Naive B cell (primary cell): ENCODE measurements around the gene DOK7. TPM values are rescaled to one million over a fixed set of nuclear protein-coding genes. Genes with fewer than 3 reads are reported as not detected.

ENCODE experiments used
- ATAC-seq, 2 donors: fragments of 150-1000 bp; cut with Tn5 transposase; 2 replicates each; pipeline ENCODE4 v1.10.0; 2021; ENCODE audit warnings: low read depth in 2 of 2, mild to moderate bottlenecking in 2 of 2, moderate library complexity in 2 of 2
- DNase-seq: peaks from one replicate; pipeline ENCODE4 v3.0.0; 2022
- H3K27ac Mint-ChIP-seq, 6 donors: one replicate each; pipeline ENCODE4 v1.8.0; 2020 to 2022; ENCODE audit warnings: mild to moderate bottlenecking in 6 of 6, mixed read lengths in 6 of 6, moderate library complexity in 5 of 6, inconsistent platforms in 2 of 6
- H3K27me3 Mint-ChIP-seq, 3 donors: one replicate each; pipeline ENCODE4 v1.8.0; 2021 to 2022; ENCODE audit warnings: mixed read lengths in 3 of 3, mild to moderate bottlenecking in 1 of 3
- H3K36me3 Mint-ChIP-seq, 2 donors: one replicate each; pipeline ENCODE4 v1.8.0; 2020 to 2022; ENCODE audit warnings: mixed read lengths in 2 of 2, inconsistent platforms in 1 of 2, mild to moderate bottlenecking in 1 of 2
- H3K4me1 Mint-ChIP-seq, 3 donors: one replicate each; pipeline ENCODE4 v1.8.0; 2020 to 2022; ENCODE audit warnings: mixed read lengths in 3 of 3, inconsistent platforms in 1 of 3, mild to moderate bottlenecking in 1 of 3, moderate library complexity in 1 of 3
- H3K4me3 Mint-ChIP-seq, 8 donors: one replicate each; pipeline ENCODE4 v1.8.0; 2020 to 2022; ENCODE audit warnings: mild to moderate bottlenecking in 8 of 8, mixed read lengths in 8 of 8, moderate library complexity in 8 of 8, inconsistent platforms in 2 of 8
- H3K9me3 Mint-ChIP-seq, 7 donors: one replicate each; pipeline ENCODE4 v1.8.0; 2020 to 2022; ENCODE audit warnings: mixed read lengths in 7 of 7, mild to moderate bottlenecking in 5 of 7, inconsistent platforms in 2 of 7, moderate library complexity in 1 of 7
- polyA plus RNA-seq, 6 donors: library from polyadenylated mRNA; unstranded; fragments of 300-500 nt; fragmentation: Illumina TruSeq; gene quantifications; one replicate each; pipeline ENCODE4 v1.2.3, GENCODE V29; 2021; ENCODE audit warnings: low read depth in 6 of 6

The DOK7 gene
- polyA plus RNA-seq, 6 donors from 2014 or later, result 1.8 to 6.0 (median 4.3) TPM

DNA sequence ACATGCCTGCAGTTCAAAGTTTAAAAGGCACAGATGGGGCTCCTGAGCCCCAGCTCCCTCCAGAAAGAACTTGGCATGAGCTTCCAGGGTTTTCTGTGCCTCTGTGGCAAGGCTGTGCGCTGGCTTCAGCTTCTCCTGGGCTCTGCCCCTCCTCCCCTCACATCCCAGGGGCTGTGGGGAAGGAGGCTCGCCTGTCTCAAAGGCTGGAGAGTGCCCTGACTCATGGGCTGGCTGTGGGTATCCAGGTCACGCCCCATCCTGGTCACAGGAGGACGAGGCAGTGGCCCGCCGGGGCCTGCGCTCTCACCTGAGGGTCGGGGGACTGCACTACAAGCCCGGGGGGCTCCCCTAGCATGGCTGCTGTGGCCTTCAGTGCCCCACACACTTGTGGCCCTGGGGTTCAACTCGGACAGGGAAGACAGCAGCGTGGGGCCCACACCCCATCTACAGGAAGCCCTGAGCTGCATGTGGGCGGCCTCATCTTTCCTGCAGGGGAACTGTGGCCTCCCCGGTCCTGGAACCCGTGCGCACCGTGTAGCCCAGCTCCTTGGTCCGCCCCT, 51.2 kb downstream of the DOK7 start:
- DNase-seq, result no peak
- H3K27me3 Mint-ChIP-seq, result no peaks in the 10 kb centered on the region
- ATAC-seq, result no peak
- H3K9me3 Mint-ChIP-seq, result peaks cover 0 to 6% (median 0%) of the 10 kb centered on the region in 7 donors
- peak overlapping the region in 2 of 6 donors; percentile 41 to 59 for H3K27ac Mint-ChIP-seq
- no peak overlapping the region for H3K4me3 Mint-ChIP-seq
- H3K36me3 Mint-ChIP-seq, result peaks cover 10 to 22% of the 10 kb centered on the region in 2 donors
- peaks cover 0 to 2% (median 0%) of the 10 kb centered on the region in 3 donors for H3K4me1 Mint-ChIP-seq

DNA sequence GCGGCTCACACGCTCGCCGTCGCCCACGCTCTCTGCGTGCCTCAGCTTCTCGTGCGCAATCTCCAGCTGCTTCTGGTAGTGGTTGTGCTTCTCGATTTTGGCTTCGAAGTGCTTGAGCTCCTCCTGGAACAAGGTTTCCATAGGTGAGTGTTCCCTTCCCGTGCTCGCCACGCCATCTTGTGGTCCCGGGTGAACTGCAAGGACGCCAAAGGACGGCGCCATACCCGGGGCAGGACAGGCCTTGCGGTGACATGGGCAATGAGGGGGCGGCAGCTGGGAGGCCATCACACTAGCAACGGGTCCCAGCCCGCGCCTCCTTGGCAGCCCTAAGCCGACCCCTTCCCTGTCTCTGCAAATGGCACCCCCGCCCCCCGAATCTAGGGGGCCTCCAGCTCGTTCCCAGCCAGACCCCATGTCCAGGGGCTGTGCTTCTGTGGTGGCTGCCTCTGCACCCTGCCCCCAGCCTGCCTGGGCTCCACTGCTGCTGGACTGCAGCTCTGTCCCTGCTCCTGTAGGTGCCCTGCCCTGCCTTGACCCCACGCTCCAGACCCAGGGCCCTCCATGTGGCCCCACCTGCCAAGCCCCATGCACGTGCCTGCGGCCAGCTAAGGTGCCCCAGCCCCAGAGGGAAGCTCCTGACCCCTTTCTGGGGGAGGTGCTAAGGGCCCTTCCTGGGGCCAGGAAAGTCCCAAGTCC, 51.8 kb downstream of the DOK7 start:
- no peak for ATAC-seq
- no peak for DNase-seq
- H3K9me3 Mint-ChIP-seq, result peaks cover 0 to 6% (median 0%) of the 10 kb centered on the region in 7 donors
- no peak overlapping the region for H3K27ac Mint-ChIP-seq
- H3K4me3 Mint-ChIP-seq, result peak overlapping the region in 1 of 8 donors; percentile 72
- H3K27me3 Mint-ChIP-seq, result no peaks in the 10 kb centered on the region
- H3K36me3 Mint-ChIP-seq, result peaks cover 10 to 18% of the 10 kb centered on the region in 2 donors
- peaks cover 0 to 2% (median 0%) of the 10 kb centered on the region in 3 donors for H3K4me1 Mint-ChIP-seq

DNA sequence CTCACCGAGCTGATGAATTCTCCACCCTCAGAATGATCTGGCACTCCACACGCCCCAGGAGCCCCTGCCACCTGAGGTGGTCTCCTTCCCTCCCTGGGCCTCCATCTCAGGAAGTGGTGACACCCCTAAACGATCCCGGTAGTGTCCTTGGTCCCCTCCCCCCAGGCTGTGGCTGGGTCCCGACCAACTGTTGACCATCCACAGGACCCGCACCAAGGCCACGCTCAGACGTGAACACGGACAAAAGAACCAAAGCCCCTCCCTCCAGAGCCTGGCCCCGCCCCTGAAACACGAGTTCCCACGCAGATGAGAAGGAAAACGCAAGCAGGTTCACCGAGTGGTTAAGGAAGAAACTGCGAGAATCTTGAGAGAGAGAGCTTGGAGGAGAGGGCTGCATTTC, 52.5 kb downstream of the DOK7 start:
- Mint-ChIP-seq H3K36me3 (peaks cover 10 to 17% of the 10 kb centered on the region in 2 donors), H3K9me3 (peaks cover 0 to 6% (median 0%) of the 10 kb centered on the region in 7 donors), H3K4me1 (peaks cover 0 to 2% (median 0%) of the 10 kb centered on the region in 3 donors), H3K27me3 (no peaks in the 10 kb centered on the region), H3K4me3 (no peak overlapping the region), H3K27ac (peak overlapping the region in 3 of 6 donors; percentile 26 to 69 (median 57))
- no peak for DNase-seq
- ATAC-seq, result no peak

DNA sequence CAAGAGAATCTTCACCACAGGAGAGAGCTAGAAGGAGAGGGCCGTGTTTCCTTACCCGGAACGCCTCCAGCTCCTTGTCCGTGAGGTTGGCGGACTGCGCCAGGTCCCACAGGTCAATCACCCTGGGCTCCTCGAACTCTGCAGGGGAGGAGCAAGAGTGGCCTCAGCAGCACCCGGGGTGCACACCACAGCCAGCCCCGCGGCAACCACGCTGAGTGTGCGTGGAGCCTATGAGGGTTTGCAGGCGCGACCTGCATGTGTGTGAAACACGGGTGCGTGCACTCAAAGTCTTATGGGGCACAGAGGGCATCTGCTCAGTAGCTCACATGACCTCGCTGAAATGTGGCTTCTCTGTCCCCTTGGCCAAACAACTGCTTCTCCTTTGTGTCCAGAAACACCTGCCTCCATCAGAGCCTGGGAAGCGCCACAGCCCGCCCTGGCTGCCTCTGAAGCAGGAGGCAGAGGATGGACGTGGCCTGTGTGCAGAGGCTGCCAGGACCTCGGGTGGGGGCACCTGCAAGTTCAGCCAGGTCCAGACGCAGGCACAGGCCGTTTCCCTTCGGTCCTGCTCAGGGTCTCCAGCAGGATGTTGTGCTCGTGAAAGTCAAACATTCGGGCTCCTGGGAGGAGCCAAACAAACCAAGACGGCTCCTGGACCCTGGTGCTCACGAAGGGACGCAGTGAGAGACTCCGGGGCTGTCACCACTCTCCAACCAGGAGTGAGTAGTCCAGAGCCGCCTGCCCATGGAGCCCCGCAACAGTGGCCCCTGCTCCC, 53.1 kb downstream of the DOK7 start:
- H3K9me3 Mint-ChIP-seq, result peaks cover 0 to 4% (median 0%) of the 10 kb centered on the region in 7 donors
- H3K4me1 Mint-ChIP-seq, result peaks cover 0 to 1% (median 0%) of the 10 kb centered on the region in 3 donors
- no peaks in the 10 kb centered on the region for H3K27me3 Mint-ChIP-seq
- no peak for DNase-seq
- H3K4me3 Mint-ChIP-seq, result no peak overlapping the region
- no peak for ATAC-seq
- H3K36me3 Mint-ChIP-seq, result peaks cover 10 to 11% of the 10 kb centered on the region in 2 donors
- peak overlapping the region in 1 of 6 donors; percentile 30 for H3K27ac Mint-ChIP-seq

DNA sequence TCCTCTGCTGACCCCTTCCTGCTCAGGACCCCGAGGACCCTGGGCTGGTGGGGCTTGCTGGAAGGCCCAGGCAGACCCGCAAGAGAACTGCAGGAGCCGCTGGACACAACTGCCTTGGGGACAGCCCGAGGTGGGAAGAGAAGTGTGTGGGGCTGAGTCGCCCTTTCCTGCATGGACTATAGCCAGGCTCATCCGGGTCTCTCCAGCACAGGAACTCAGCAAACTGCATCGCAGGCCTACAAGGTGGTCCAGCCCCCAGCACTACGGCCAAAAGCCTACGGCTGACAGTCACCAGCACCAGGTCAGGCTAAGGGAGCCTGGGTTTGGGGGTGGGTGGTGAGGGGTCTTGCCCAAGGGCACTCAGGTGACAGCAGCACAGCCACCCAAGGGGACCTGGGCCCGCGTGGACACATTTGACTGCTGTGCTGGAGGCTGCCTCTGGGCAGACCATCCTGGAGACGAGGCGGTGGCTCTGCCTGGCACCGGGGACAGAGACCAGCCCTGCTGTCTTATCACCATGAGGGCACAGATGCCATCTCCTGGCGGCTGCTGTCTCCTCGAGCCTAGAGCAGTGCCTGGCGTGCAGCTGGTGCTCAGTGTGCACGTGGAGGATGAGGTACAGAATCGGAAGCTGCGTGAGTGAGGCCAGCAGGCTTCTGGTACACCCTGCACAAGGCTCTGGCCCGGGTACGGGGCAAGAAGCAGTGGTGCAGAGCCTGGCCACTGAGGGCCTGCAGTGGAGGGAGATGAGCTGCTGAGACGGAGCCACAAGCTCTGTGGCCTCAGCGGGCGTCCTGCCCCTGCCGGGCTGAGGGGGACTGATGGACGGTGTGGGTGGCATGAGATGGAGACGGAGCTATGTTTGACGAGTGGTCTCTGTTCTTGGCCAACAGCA, 54.0 kb downstream of the DOK7 start:
- ATAC-seq (no peak), DNase-seq (no peak)
- peaks cover 8 to 10% of the 10 kb centered on the region in 2 donors for H3K36me3 Mint-ChIP-seq
- no peak overlapping the region for H3K27ac Mint-ChIP-seq
- H3K4me3 Mint-ChIP-seq, result no peak overlapping the region
- H3K27me3 Mint-ChIP-seq, result no peaks in the 10 kb centered on the region
- peaks cover 0 to 4% (median 0%) of the 10 kb centered on the region in 7 donors for H3K9me3 Mint-ChIP-seq
- H3K4me1 Mint-ChIP-seq, result peaks cover 0 to 3% (median 0%) of the 10 kb centered on the region in 3 donors

DNA sequence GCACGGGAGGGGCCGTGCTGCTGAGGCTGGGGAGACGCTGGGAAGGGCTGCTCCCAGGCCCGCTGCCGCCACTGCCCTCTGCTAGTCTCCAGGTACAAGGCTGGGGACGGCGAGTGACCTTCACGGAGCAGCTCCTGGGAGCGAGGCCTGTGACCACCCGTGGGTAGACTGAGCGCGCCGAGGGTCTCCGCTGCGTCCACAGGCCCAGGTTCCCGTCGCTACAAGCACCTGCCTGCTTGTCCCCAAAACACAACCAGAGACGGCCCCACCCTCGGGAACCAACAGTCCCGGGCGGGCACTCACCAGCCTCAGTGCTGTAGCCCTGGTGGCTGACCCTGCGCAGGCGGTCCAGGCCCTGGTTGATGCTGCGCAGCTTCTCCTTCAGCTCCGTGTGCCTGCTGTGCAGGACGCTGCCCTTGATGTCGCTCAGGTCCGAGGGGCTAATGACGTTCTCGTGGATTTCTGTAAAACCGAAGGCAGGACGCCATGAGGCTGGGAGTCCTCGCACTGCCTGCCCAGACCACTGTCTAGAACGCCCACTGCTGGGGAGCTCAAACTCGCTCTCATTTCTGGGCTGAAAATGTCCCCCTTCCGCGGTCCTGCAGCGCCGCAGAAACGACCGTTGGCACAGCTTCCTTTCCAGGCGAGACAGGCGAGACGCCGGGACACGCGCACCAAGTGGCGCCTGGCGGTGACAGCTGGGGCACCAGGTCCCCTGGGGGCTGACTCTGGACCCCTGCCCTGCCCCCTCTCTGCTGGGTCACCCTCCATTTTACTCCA, 54.8 kb downstream of the DOK7 start:
- Mint-ChIP-seq H3K9me3 (peaks cover 0 to 3% (median 0%) of the 10 kb centered on the region in 7 donors), H3K4me3 (no peak overlapping the region), H3K4me1 (peaks cover 0 to 3% (median 0%) of the 10 kb centered on the region in 3 donors), H3K27ac (no peak overlapping the region), H3K36me3 (peaks cover 2 to 3% of the 10 kb centered on the region in 2 donors), H3K27me3 (no peaks in the 10 kb centered on the region)
- ATAC-seq (no peak), DNase-seq (no peak)

DNA sequence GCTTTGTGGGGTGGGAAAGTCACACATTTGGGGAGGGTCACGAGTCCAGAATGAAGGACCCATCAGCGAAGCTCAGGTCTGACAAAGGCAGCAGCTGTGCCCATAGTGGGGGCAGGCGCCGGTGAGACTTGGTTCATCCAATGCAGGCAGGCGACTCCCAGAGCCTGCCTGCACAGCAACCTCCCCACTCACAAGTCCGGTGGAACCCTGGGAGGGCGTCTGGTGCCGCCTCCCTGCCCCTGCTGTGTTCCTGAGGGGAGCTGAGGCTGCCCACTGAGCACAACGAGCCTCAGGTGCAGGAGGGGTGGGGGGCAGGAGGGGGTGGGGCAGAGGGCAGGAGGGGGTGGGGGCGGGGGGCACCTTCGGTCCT, 55.4 kb downstream of the DOK7 start:
- Mint-ChIP-seq H3K27ac (no peak overlapping the region), H3K4me3 (no peak overlapping the region), H3K36me3 (no peaks in the 10 kb centered on the region), H3K9me3 (peaks cover 0 to 1% (median 0%) of the 10 kb centered on the region in 7 donors), H3K4me1 (peaks cover 0 to 3% (median 0%) of the 10 kb centered on the region in 3 donors), H3K27me3 (no peaks in the 10 kb centered on the region)
- no peak for DNase-seq
- ATAC-seq, result no peak

DNA sequence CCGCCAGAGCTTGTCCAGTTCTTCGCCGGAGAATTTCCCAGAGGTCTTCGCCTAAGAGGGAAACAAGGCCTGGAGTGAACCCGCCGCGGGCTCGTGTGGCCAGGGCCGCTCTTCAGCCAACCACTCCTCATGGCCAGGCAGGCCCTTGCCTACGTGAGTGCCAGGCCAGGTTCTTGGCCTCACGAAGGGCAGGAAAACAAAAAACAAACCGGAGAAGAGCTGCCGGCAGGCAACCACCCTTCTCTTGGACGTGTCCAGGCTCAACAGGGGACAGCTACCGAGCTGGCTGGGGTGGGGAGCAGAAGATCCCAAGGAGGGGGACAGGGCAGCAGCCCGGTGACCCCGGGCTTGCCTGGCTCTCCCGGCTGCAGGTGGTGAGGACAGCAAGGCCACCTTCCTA, 55.8 kb downstream of the DOK7 start:
- Mint-ChIP-seq H3K27me3 (no peaks in the 10 kb centered on the region), H3K27ac (no peak overlapping the region), H3K4me3 (no peak overlapping the region), H3K36me3 (no peaks in the 10 kb centered on the region), H3K9me3 (no peaks in the 10 kb centered on the region), H3K4me1 (peaks cover 0 to 3% (median 0%) of the 10 kb centered on the region in 3 donors)
- DNase-seq (no peak), ATAC-seq (no peak)

DNA sequence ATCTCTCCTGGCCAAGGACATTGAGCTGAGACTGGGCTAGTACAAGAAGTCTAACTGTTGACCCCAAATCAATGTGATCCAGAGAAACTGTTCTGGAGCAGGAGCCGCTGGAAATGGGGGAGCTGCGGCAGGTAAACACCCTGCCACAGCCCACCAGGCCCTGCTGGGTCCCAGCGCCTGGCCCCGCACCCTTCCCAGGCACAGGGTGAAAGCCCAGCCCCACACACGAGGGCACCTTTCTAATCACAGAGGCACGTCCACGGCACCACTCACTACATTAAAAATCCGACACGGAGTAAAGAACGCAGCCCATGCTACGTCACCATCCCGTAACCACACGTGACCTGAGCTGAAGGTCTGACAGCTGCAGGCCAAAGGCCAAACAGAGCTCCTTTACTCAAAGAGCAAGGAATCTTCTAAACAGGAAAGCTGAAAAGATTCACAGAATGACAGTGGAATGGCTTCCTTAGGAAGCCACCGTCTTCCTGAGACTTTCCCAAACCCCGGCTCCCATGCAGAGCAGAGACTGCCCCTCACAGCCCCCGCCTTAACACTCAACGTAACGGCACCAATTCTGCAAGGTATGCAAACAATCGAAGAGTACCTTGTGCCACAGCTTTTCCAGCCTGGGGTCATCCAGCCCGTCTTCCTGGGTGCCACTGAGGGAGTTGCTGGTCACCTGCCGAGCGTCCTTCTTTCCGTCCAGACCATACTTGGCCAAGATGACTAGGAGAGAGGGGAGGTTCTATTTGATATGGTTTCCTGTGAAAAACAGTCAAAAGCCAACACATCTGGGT, 56.6 kb downstream of the DOK7 start:
- no peaks in the 10 kb centered on the region for H3K36me3 Mint-ChIP-seq
- peaks cover 0 to 3% (median 0%) of the 10 kb centered on the region in 3 donors for H3K4me1 Mint-ChIP-seq
- DNase-seq (no peak), ATAC-seq (no peak)
- no peaks in the 10 kb centered on the region for H3K27me3 Mint-ChIP-seq
- no peaks in the 10 kb centered on the region for H3K9me3 Mint-ChIP-seq
- peak overlapping the region in 1 of 8 donors; percentile 52 for H3K4me3 Mint-ChIP-seq
- H3K27ac Mint-ChIP-seq, result no peak overlapping the region

DNA sequence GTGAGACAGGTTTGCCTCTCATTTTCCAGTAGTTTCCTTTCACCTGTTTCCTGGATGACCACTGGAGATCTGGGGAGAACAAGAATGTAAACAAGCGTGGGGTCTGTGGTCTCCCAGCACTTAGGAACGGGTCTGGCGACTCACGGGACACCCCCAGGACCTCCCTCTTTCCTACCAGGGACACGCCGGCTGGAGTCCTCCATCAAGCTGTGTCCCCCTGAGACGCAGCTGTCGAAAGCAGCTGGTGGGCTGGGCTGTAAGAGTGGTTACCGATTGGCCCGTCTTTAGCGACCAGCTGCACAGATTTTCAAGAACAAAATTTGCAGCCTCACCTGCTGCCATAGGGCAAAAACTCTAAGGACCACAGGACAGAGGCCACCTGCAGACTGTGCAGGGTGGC, 57.2 kb downstream of the DOK7 start:
- H3K36me3 Mint-ChIP-seq, result no peaks in the 10 kb centered on the region
- no peaks in the 10 kb centered on the region for H3K27me3 Mint-ChIP-seq
- DNase-seq, result no peak
- no peak for ATAC-seq
- H3K4me3 Mint-ChIP-seq, result no peak overlapping the region
- H3K9me3 Mint-ChIP-seq, result no peaks in the 10 kb centered on the region
- no peak overlapping the region for H3K27ac Mint-ChIP-seq
- H3K4me1 Mint-ChIP-seq, result peaks cover 0 to 3% (median 2%) of the 10 kb centered on the region in 3 donors

DNA sequence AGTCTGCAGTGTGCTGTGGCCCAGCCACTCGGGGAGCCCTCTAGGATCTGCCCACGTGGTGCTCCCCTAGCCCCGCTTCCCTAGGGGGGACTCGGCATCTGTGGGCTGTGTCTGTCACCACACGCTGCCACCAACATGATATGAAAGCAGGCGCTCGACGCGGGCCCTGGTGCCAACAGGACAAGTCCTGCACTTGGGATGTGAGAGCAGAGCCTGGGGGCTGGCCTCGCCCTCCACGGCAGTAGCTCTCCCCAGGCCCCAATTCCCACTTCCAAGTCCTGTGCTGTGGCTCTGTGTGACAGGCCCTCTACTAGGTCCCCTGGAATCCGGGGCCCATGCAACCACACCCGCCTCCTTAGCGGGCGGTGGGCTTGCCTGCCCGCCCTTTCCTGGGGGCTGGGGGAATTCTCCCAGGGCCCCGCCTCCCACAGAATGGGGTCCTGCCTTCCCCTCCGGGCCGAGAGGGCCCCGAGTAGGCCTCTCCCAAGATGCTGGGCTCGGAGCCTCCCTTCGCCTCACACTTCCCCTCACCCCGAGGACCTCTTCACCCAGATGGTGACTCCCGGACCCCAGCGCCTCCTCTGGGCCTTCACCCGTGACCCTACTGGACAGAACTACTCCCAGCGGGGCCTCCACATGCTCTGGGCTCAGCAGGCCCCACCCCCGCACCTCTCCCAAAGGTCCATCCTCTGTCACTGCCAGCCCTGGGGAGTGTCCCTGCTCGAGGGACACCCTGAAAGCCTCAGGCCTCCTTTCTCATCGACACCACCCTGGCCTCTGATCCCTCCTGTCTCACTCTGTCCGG, 57.9 kb downstream of the DOK7 start:
- H3K27ac Mint-ChIP-seq, result peak overlapping the region in 3 of 6 donors; percentile 32 to 88 (median 65)
- DNase-seq (no peak), ATAC-seq (no peak)
- H3K4me3 Mint-ChIP-seq, result no peak overlapping the region
- H3K27me3 Mint-ChIP-seq, result no peaks in the 10 kb centered on the region
- H3K9me3 Mint-ChIP-seq, result no peaks in the 10 kb centered on the region
- H3K4me1 Mint-ChIP-seq, result peaks cover 0 to 3% (median 3%) of the 10 kb centered on the region in 3 donors
- no peaks in the 10 kb centered on the region for H3K36me3 Mint-ChIP-seq
